Measurements from ENCODE around the gene FOXA2. TPM values are rescaled to one million over a fixed set of nuclear protein-coding genes. Genes with fewer than 3 reads are reported as not detected.

The FOXA2 gene
- total RNA-seq, 2 experiments from 2014 or later: not detected

GRCh38 chr20:22575737-22576136, 8.6 kb downstream of the FOXA2 start:
- Mint-ChIP-seq H3K4me3 (no peak overlapping the region), H3K36me3 (ENCODE audit: low read depth) (peaks cover 2% of the 10 kb centered on the region), H3K9me3 (no peaks in the 10 kb centered on the region), H3K4me1 (ENCODE audit: low read depth) (peaks cover 2% of the 10 kb centered on the region), H3K27me3 (peaks cover 79% of the 10 kb centered on the region), H3K27ac (no peak overlapping the region)
- DNase-seq (no peak), ATAC-seq (no peak)
- intact Hi-C loops (cut with micrococcal nuclease): loop anchor here (10.0 kb wide), 1 partner anchor 1471 kb away; the partner anchor contains the start of gene LINC00237
- TF ChIP-seq CTCF (IDR thresholded peaks at IDR 0.05): no peak
- POLR2A ChIA-PET: no interaction called here
- CTCF ChIA-PET: interaction anchor here (1.6 kb wide), 1 partner anchor 11 kb away, joined by 3 read pairs; no protein-coding TSS in a partner anchor

DNA sequence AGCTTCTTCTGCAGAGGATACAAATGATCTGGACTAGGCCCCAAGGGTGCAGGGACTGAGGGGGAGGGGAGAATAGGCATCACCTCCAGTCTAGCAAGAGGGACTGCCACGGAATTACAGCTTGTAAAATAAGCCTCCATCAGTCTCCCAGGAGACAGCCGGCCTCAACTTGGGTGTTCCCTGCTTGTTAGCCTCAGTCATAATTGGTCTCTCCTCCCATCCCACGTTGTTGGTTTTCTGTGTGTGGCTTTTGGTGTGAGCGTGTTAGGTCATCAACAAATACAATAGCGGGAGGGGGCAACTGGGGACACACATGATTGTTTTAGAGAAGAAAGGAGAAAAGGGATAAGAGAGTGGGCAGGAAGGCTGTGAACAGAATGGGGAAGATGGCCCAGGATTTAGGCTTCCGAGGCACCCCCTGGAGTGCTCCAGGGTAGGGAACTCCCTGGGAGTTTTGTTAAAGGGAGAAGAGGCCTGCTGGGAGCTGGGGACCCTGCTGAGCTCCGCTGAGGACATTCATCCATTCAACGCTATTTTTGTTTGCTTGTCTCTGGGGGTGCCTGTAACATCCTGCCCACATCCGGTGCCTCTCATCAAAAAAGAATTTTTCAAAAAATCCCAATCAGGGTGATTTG, 9.2 kb downstream of the FOXA2 start:
- intact Hi-C loops (cut with micrococcal nuclease): loop anchor here (10.0 kb wide), 1 partner anchor 1470 kb away; the partner anchor contains the start of gene LINC00237

GRCh38 chr20:22574545-22575086, 9.8 kb downstream of the FOXA2 start:
- POLR2A ChIA-PET: no interaction called here
- no peak for TF ChIP-seq CTCF (IDR thresholded peaks at IDR 0.05)
- Mint-ChIP-seq H3K4me1 (ENCODE audit: low read depth) (peaks cover 2% of the 10 kb centered on the region), H3K4me3 (no peak overlapping the region), H3K9me3 (no peaks in the 10 kb centered on the region), H3K27ac (no peak overlapping the region), H3K36me3 (ENCODE audit: low read depth) (peaks cover 2% of the 10 kb centered on the region), H3K27me3 (peaks cover 72% of the 10 kb centered on the region)
- CTCF ChIA-PET: interaction anchor here (1.6 kb wide), 1 partner anchor 12 kb away, joined by 3 read pairs; no protein-coding TSS in a partner anchor
- DNase-seq (no peak), ATAC-seq (no peak)
- intact Hi-C loops (cut with micrococcal nuclease): loop anchor here (10.0 kb wide), 1 partner anchor 1470 kb away; the partner anchor contains the start of gene LINC00237

More for the DNA sequence above, 9.2 kb downstream of the FOXA2 start:
- Mint-ChIP-seq H3K36me3 (ENCODE audit: low read depth) (peaks cover 2% of the 10 kb centered on the region), H3K27me3 (peaks cover 75% of the 10 kb centered on the region), H3K27ac (no peak overlapping the region), H3K4me1 (ENCODE audit: low read depth) (peaks cover 2% of the 10 kb centered on the region), H3K4me3 (no peak overlapping the region), H3K9me3 (no peaks in the 10 kb centered on the region)
- no peak for TF ChIP-seq CTCF (IDR thresholded peaks at IDR 0.05)
- no peak for DNase-seq
- no peak for ATAC-seq
- POLR2A ChIA-PET: no interaction called here
- CTCF ChIA-PET: interaction anchor here (1.6 kb wide), 1 partner anchor 12 kb away, joined by 3 read pairs; no protein-coding TSS in a partner anchor

DNA sequence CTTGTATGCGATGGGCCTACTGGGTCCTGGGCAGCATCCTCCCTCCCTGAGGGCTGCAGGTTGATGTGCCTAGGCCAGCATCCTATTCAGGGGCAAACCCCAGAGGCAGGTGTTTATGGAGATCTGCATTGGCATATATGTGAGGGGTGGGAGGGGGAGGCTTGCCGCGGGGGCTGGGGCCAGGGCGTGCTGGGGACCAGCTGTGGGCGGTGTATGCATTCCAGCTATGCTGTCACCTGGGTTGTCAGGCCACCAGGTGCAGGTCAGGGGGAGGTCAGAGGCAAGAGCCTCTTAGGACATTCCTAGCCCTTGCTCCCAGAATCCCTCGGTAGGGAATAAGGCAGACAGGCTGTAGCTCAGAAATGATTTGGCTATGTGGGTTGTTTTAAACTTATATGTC, 11.9 kb downstream of the FOXA2 start:
- no peak for DNase-seq
- Mint-ChIP-seq H3K4me3 (no peak overlapping the region), H3K36me3 (ENCODE audit: low read depth) (no peaks in the 10 kb centered on the region), H3K9me3 (no peaks in the 10 kb centered on the region), H3K4me1 (ENCODE audit: low read depth) (peaks cover 2% of the 10 kb centered on the region), H3K27me3 (peaks cover 71% of the 10 kb centered on the region), H3K27ac (no peak overlapping the region)
- TF ChIP-seq CTCF (IDR thresholded peaks at IDR 0.05): no peak
- ChIA-PET CTCF (interaction anchor here (1.2 kb wide), 1 partner anchor 14 kb away, joined by 3 read pairs; no protein-coding TSS in a partner anchor), POLR2A (no interaction called here)
- no peak for ATAC-seq
- intact Hi-C loops (cut with micrococcal nuclease): loop anchor here (10.0 kb wide), 1 partner anchor 1468 kb away; the partner anchor contains the start of gene LINC00237

GRCh38 chr20:22572023-22572422, 12.3 kb downstream of the FOXA2 start:
- TF ChIP-seq CTCF (IDR thresholded peaks at IDR 0.05): no peak
- intact Hi-C loops (cut with micrococcal nuclease): loop anchor here (10.0 kb wide), 1 partner anchor 1467 kb away; the partner anchor contains the start of gene LINC00237
- H3K27me3 Mint-ChIP-seq: peaks cover 71% of the 10 kb centered on the region
- ATAC-seq (no peak), DNase-seq (no peak)
- no peak overlapping the region for H3K27ac Mint-ChIP-seq
- ChIA-PET CTCF (no interaction called here), POLR2A (no interaction called here)
- H3K36me3 Mint-ChIP-seq (ENCODE audit: low read depth): peaks cover 2% of the 10 kb centered on the region
- H3K9me3 Mint-ChIP-seq: no peaks in the 10 kb centered on the region
- H3K4me1 Mint-ChIP-seq (ENCODE audit: low read depth): peaks cover 2% of the 10 kb centered on the region
- H3K4me3 Mint-ChIP-seq: no peak overlapping the region

All from activated CD8-positive, alpha-beta T cell treated with anti-CD3 and anti-CD28 coated beads for 36 hours (primary cell).